ENCODE data around the gene MT1B.
"Not testable (repeated sequence)": the region's sequence is repeated elsewhere in the genome, so short reads cannot be mapped to it uniquely, and the experiment has no call there.

Gene MT1B

GRCh38 chr16:56621665-56622445 is 29.8 kb upstream of the MT1B start:
- DNase-seq: not testable (repeated sequence)

- not testable (repeated sequence) for DNase-seq
These were observed 28.5 kb upstream of the MT1B start for GRCh38 chr16:56623184-56623583.

- no peak for DNase-seq
These were observed 28.0 kb upstream of the MT1B start for GRCh38 chr16:56623637-56624036.

GRCh38 chr16:56625140-56625942 is 26.3 kb upstream of the MT1B start, which contains the start of gene MT1E:
Gene MT1E, plus strand, starts transcription at chr16:56625781. Its CDS starts 71 bp downstream, at chr16:56625852.
- peak; percentile 50 for DNase-seq

GRCh38 chr16:56625943-56626654 is 25.6 kb upstream of the MT1B start:
- DNase-seq: no peak

GRCh38 chr16:56626685-56627084 is 25.0 kb upstream of the MT1B start:
- no peak for DNase-seq

GRCh38 chr16:56628486-56629350 is 23.0 kb upstream of the MT1B start:
- no peak for DNase-seq

- DNase-seq: no peak
These were observed 22.2 kb upstream of the MT1B start for GRCh38 chr16:56629531-56629930.

- DNase-seq: no peak
These were observed 21.6 kb upstream of the MT1B start for GRCh38 chr16:56630134-56630533.

- DNase-seq: no peak
These were observed 20.5 kb upstream of the MT1B start for GRCh38 chr16:56631197-56631596.

- no peak for DNase-seq
These were observed 19.9 kb upstream of the MT1B start for GRCh38 chr16:56631832-56632155.

- DNase-seq: no peak
These were observed 19.4 kb upstream of the MT1B start, which contains the start of gene MT1M for GRCh38 chr16:56632156-56632847. Gene MT1M, plus strand, starts transcription at chr16:56632659. Its CDS starts 73 bp downstream, at chr16:56632732.

GRCh38 chr16:56632848-56633365 is 18.8 kb upstream of the MT1B start:
- DNase-seq: no peak

- DNase-seq: no peak
These were observed 18.2 kb upstream of the MT1B start for GRCh38 chr16:56633535-56633934.

GRCh38 chr16:56634715-56635440 is 16.8 kb upstream of the MT1B start:
- no peak for DNase-seq

GRCh38 chr16:56635441-56635967 is 16.2 kb upstream of the MT1B start:
- DNase-seq: no peak

- no peak for DNase-seq
These were observed 14.9 kb upstream of the MT1B start for GRCh38 chr16:56636616-56637413.

- no peak for DNase-seq
These were observed 13.6 kb upstream of the MT1B start, which contains the start of gene MT1A for GRCh38 chr16:56637814-56638750. Gene MT1A, plus strand, starts transcription at chr16:56638666. Its CDS starts 73 bp downstream, at chr16:56638739.
